Left renal pelvis (tissue), 4 donors: ENCODE data around the gene WIPF2. TPM values are rescaled to one million over a fixed set of nuclear protein-coding genes. Genes with fewer than 3 reads are reported as not detected.
A peak's percentile ranks its signal among the peaks of the same experiment; 100 is the strongest.
"Not testable (repeated sequence)": the region's sequence is repeated elsewhere in the genome, so short reads cannot be mapped to it uniquely, and the experiment has no call there.

Source experiments
- DNase-seq, 4 donors: peaks; one replicate each; pipeline ENCODE4 v3.0.0-alpha.2; 2013; ENCODE audit warnings: low read depth in 4 of 4, low spot score in 3 of 4
- polyA plus RNA-seq, 4 donors: library from polyadenylated mRNA; unstranded; fragments of 120-200 nt; gene quantifications; one replicate each; pipeline ENCODE4 v1.2.1, GENCODE V29; 2013; ENCODE audit not compliant: insufficient read length in 4 of 4

WIPF2 gene
- polyA plus RNA-seq, 4 donors = 19.8 to 32.2 (median 29.9) TPM

GRCh38 chr17:40191237-40192208, 27.6 kb upstream of the WIPF2 start:
- peak in 2 of 4 donors; percentile 54 to 62 for DNase-seq

- DNase-seq = no peak
These were observed 26.1 kb upstream of the WIPF2 start for GRCh38 chr17:40192961-40193360.

DNA sequence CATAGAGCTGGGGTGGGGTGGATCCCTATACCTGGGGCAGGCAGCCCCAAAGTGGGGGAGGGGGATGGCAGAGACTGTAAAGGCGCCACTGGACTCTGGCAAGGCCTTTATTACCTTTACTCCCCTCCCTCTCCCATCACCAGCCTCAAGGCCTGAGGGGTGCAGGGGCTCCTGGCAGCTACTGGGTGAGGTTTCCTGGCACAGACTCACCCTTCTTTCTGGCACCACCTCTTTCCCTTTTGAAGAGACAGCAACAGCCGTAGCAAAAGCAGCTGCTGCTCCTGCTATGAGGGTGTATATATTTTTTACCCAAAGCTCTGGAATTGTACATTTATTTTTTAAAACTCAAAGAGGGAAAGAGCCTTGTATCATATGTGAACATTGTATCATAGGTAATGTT, 24.3 kb upstream of the WIPF2 start:
- no peak for DNase-seq

DNA sequence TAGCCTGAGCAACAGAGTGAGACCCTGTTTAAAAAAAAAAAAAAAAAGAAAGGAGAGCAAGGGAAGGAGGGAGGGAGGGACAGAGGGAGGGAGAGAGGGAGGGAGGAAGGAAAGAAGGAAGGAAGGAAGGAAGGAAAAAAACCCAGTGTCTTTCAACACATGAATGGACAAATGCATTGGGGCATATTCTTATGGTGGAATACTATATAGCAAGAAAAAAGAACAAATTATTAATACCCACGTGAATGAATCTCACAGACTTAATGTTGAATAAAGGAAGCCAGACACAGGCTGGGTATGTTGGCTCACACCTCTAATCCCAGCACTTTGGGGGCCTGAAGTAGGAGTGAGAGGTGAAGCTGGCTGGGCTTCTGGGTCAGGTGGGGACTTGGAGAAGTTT, 21.6 kb upstream of the WIPF2 start:
- no peak for DNase-seq

DNA sequence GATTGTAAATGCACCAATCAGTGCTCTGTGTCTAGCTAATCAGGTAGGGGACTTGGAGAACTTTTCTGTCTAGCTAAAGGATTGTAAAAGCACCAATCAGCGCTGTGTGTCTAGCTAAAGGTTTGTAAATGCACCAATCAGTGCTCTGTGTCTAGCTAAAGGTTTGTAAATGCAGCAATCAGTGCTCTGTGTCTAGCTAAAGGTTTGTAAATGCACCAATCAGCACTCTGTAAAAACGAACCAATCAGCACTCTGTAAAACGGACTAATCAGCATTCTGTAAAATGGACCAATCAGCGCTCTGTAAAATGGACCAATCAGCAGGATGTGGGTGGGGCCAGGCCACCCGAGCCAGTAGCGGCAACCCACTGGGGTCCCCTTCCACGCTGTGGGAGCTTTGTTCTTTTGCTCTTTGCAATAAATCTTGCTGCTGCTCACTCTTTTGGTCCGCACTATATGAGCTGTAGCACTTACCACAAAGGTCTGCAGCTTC, 21.1 kb upstream of the WIPF2 start:
- DNase-seq = not testable (repeated sequence)

- no peak for DNase-seq
These were observed 20.5 kb upstream of the WIPF2 start for GRCh38 chr17:40198576-40198975.

- no peak for DNase-seq
These were observed 16.0 kb upstream of the WIPF2 start for GRCh38 chr17:40203131-40203530.

- DNase-seq = not testable (repeated sequence)
These were observed 12.9 kb upstream of the WIPF2 start for GRCh38 chr17:40206193-40206592.

GRCh38 chr17:40209404-40210093, 9.6 kb upstream of the WIPF2 start:
- no peak for DNase-seq

DNA sequence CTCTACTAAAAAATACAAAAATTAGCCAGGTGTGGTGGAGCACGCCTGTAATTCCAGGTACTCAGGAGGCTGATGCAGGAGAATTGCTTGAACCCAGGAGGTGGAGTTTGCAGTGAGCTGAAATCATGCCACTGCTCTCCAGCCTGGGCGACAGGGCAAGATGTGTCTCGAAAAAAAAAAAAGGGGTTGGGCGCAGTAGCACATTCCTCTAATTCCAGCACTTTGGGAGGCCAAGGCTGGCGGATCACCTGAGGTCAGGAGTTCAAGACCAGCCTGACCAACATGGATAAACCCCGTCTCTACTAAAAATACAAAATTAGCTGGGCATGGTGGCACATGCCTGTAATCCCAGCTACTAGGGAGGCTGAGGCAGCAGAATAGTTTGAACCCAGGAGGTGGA, 5.2 kb upstream of the WIPF2 start:
- DNase-seq = not testable (repeated sequence)

DNA sequence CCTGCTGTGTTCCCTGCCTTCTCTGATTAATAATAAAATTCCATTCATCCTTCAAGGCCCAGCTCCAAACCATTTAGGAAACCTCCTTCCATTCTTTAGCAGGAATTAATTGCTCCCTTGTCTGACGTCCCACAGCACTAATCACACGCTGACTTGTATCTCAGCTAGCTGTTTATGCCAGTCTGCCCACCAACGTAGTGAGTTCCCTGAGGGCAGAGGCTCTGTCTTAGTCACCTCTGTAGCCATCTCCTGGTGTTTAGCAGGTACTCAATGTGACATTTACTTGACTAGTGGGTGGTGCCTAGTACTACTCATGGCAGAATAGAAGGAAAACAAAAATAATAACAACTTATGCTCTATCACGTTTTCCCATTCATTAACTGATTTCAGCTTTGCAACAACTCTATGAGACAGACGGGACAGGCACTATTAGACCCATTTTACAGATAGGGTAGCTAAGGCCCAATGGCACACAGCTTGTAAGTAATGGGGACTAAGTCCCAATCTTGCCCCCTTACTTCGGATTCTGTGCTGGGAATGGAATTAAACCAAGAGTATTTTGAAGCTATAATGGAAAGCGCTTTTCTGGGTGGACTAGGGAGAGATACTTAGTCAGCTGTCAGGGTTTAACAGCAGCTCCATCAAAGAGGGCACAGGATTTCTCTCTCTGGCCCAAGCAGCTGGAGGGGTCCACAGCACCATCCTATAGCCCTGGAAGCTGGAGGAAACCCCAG, 931 bp upstream of the WIPF2 start:
- no peak for DNase-seq

DNA sequence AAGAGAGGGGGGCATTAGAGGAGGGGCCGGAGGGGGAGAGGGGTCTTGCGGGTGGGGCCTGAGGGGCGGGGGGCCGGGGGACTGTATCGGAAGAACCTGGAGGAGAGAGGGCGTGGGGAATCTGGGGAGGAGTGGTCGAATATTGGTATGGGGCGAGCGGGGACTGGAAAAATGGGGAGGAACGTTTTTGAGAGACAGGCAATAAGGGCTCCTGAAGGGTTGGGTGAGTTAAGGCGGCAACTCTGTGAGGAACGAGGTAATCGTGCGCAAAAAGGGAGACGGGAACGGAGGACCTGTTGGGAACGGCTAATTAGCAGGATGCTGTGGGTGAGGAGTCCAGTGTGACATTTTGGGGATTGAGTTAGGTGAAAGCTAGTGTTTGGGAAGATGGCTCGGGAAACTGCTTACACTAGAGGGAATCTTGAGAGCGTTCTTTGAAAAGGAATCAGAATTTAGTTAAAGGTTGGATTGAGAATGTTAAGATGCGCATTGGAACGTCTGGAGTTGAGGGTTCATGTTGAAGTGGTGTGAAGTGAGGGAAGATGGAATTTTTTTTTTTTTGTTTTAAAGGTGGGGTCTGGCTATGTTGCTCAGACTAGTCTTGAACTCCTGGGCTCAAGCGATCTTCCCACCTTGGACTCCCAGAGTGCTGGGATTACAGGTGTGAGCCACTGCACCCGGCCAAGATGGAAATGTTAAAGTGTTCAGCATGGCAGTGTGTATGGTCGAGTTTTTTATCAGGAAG, 662 bp downstream of the WIPF2 start:
- peak in 3 of 4 donors; percentile 51 to 60 (median 56) for DNase-seq

DNA sequence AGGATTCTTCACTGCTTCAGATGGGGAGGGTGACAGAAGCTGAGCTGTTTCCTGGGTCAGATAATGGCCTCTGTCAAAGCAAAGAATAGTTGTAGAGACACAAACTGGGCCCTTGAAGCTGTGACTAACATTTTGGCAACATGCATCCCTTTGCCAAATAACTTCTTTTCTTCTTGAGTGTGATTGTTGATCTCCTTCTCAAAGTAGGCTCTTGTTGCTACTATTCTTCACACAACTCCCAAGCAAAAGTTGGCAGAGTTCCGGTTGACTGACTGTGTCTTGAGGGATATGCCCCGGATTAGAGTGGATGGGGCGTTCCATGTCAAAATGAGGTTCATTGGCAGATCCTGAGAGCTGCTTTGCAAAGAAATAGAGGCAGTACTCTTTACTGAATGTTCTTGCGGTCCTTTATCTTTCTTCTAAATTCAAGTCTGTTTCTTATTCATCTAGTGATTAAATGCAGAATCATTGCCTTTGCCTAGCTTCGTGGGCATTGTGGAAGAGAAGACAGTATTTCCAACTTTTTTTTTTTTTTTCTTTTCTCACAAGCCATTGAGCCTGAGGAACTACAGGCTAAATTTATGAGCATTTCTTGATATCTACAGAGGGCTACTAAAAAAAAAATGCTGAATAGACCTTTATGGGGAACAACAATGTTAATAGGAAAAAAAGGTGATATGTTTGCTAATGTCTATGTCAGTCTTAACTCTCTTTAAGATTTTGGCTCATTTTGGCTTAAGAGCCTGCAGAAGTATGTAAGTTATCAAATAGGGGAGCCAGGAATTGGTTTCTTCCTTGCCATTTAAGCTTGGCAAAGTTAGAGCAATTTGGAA, 5.8 kb downstream of the WIPF2 start:
- no peak for DNase-seq

DNA sequence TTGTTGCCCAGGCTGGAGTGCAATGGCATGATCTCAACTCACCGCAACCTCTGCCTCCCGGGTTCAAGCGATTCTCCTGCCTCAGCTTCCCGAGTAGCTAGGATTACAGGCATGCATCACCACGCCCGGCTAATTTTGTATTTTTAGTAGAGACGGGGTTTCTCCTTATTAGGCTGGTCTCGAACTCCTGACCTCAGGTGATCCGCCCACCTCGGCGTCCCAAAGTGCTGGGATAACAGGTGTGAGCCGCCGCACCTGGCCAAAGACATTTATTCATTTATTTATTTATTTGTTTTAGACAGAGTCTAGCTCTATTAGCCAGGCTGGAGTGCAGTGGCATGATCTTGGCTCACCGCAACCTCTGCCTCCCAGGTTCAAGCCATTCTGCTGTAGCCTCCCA, 10.0 kb downstream of the WIPF2 start:
- DNase-seq = not testable (repeated sequence)

DNA sequence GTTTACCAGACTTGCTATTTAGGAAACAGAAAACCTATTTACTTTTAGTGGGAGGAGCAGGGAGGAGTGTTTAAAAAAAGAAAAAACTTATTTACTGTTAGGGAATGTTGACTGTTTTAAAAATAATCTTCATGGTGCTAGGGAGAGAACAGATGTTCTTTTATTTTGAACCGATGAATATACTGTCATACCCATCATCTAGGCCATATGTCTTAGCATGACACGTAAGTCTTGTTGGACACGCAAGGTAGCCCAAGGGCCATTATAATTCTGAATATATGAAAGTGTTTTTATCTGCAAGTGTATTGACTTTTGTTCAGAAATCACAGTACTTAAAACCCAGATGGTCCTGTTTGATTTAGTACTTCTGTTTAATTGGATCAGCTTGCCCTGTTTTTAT, 11.6 kb downstream of the WIPF2 start:
- DNase-seq = no peak

- DNase-seq = not testable (repeated sequence)
These were observed 12.8 kb downstream of the WIPF2 start for GRCh38 chr17:40231928-40232327.

DNA sequence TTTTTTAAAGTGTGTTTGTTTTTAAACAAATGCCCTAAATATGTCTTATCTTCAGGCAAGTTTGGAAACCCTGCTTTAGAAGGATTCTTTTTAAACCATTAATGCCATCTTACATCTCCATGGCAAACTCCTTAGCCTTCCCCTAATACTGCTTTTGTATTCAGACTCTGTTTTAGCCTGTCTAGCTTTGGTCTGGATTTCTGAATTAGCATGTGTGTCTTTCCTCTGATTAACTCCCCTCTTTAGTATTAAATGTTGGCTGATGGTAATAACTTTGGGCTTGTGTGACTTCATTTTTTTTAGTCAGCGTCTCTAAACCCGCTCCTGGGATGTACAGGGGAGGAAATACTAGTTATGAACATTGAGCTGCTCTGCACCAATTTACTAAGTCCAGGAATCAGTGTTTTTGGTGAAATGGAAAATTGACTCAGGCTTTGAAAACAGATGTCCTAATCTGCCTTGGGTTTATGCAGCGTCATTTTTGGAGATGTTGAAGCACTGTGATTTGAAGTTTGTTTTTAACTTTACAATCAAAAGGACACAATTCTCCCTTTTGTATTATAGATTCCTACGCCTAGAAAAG, 22.2 kb downstream of the WIPF2 start:
- no peak for DNase-seq

- no peak for DNase-seq
These were observed 23.7 kb downstream of the WIPF2 start for GRCh38 chr17:40242774-40243173.

DNA sequence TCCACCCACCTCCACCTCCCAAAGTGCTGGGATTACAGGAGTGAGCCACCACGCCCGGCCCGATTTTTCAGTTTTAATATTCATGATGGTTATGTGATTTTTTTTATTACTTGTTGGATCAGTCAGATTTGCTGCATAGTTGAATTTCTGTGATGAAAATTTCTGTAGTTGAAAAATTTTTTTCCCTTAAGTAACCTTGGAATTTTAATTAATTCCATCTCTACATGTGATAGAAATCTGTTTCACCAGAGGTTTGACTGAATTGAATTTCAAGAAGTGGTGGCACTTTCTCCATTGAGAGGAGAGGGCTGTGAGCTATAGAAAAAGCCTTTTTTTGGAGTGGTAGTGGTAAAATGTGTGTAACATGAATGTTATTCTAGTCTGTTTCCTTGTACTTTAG, 24.7 kb downstream of the WIPF2 start:
- no peak for DNase-seq
